Measurements from ENCODE around the gene ATP6V0E2. TPM values are rescaled to one million over a fixed set of nuclear protein-coding genes. Genes with fewer than 3 reads are reported as not detected.

The ATP6V0E2 gene
- total RNA-seq, 1 experiment from 2014 or later, result 28.8 TPM

DNA sequence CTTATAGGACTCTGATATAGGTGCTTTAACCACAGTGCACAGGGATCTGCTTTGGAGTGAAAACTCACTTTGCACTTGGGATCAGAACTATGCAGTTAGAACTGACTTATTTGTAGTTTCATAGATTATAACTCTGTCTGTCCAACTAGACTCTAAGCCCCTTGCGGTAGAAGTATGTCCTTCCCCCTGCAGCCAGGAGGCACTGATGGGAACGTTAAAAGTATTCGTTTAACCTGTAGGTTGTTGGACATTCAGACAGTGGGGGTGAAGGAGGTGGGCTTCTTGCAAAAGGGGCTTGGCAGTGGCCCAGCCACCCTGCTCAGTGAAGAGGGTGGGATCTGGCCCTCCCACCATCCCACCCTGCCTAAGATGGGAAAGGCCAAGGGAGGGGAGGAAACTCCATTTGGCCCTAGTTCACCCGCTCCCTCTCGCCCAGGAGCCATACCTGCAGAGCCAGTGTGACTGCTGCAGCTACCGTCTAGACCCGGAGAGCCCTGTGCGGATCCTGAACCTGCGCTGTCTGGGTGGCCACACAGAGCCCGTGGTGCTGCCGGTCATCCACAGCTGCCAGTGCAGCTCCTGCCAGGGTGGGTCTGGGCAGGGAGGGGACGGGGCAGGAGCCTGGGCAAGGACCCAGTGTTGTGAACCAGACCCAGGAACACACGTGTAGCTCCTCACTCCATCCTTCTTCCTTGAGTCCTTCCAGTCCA is 41.3 kb upstream of the ATP6V0E2 start:
- DNase-seq, result no peak
- CTCF ChIA-PET, result interaction anchor here (0.6 kb wide), 1 partner anchor 1233 kb away, joined by 9 read pairs; no protein-coding TSS in a partner anchor
- H3K36me3 Mint-ChIP-seq (ENCODE audit: insufficient read depth, unreplicated experiment), result no peaks in the 10 kb centered on the region
- H3K27ac Mint-ChIP-seq (ENCODE audit: unreplicated experiment), result no peak overlapping the region
- H3K4me1 Mint-ChIP-seq (ENCODE audit: low read depth, unreplicated experiment), result peaks cover under 1% of the 10 kb centered on the region
- intact Hi-C loops (cut with micrococcal nuclease; ENCODE audit: unreplicated experiment), result no loop called here
- TF ChIP-seq, protein P1, sequence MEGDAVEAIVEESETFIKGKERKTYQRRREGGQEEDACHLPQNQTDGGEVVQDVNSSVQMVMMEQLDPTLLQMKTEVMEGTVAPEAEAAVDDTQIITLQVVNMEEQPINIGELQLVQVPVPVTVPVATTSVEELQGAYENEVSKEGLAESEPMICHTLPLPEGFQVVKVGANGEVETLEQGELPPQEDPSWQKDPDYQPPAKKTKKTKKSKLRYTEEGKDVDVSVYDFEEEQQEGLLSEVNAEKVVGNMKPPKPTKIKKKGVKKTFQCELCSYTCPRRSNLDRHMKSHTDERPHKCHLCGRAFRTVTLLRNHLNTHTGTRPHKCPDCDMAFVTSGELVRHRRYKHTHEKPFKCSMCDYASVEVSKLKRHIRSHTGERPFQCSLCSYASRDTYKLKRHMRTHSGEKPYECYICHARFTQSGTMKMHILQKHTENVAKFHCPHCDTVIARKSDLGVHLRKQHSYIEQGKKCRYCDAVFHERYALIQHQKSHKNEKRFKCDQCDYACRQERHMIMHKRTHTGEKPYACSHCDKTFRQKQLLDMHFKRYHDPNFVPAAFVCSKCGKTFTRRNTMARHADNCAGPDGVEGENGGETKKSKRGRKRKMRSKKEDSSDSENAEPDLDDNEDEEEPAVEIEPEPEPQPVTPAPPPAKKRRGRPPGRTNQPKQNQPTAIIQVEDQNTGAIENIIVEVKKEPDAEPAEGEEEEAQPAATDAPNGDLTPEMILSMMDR (IDR thresholded peaks at IDR 0.05; ENCODE audit: unreplicated experiment), result no peak
- H3K4me3 Mint-ChIP-seq (ENCODE audit: low read depth, unreplicated experiment), result no peak overlapping the region
- peaks cover 96% of the 10 kb centered on the region for H3K27me3 Mint-ChIP-seq (ENCODE audit: unreplicated experiment)
- H3K9me3 Mint-ChIP-seq (ENCODE audit: low read depth, unreplicated experiment), result no peaks in the 10 kb centered on the region
- no TSS peak for BruUV-seq (replicated peaks)

DNA sequence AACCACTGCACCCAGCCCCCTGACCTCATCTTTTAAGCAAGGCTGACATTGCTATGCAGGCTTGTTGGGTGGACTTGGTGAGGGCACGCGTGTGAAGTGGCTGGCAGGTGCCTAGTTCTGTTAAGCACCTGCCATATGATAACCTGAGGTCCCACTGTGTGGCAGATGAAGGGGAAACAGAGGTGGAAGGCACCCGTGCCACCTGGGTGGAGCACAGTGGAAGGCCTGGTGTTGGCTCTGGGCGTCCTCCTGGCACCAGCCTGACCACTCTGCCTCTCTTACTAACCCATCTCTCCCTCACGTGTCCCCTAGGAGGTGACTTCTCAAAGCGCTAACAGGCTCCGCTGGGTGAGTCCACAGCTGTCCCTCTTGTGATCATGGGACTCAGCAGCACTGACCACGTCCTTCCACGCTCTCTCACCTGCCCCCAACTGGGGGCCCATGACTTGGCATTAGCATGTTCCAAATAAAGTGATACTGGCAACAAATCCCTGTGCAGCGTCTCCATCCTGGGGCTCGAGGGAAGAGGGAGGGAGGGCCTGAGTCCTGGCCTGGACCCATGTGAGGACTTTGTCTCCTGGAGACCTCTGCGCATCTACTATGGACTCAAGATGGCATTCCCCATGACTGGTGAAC is 40.2 kb upstream of the ATP6V0E2 start:
- H3K27me3 Mint-ChIP-seq (ENCODE audit: unreplicated experiment), result peaks cover 85% of the 10 kb centered on the region
- H3K27ac Mint-ChIP-seq (ENCODE audit: unreplicated experiment), result no peak overlapping the region
- peaks cover 9% of the 10 kb centered on the region for H3K36me3 Mint-ChIP-seq (ENCODE audit: insufficient read depth, unreplicated experiment)
- CTCF ChIA-PET, result no interaction called here
- TF ChIP-seq, protein P1 (IDR thresholded peaks at IDR 0.05; ENCODE audit: unreplicated experiment), result no peak
- DNase-seq, result no peak
- H3K4me3 Mint-ChIP-seq (ENCODE audit: low read depth, unreplicated experiment), result no peak overlapping the region
- no peaks in the 10 kb centered on the region for H3K9me3 Mint-ChIP-seq (ENCODE audit: low read depth, unreplicated experiment)
- no TSS peak for BruUV-seq (replicated peaks)
- peaks cover 6% of the 10 kb centered on the region for H3K4me1 Mint-ChIP-seq (ENCODE audit: low read depth, unreplicated experiment)
- intact Hi-C loops (cut with micrococcal nuclease; ENCODE audit: unreplicated experiment), result no loop called here

DNA sequence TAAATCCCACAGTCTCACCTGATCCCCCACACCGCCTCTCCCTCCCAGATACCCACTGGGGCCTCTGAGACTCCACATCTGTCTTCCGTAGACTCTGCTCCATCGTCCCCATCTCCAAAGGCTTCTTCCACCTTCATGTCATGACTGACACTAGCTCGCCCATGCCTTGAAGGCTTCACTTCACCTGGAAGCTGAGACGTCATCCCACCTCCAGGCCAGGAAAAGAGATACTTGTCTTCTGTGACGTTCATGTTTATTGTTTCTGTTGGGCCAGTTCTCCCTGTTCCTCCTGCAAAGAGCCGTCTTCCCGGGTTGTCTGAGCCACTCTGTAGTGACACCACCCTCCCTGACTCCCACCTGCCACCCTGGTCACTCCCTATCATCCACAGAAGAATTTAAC is 39.2 kb upstream of the ATP6V0E2 start:
- BruUV-seq (replicated peaks), result no TSS peak
- CTCF ChIA-PET, result no interaction called here
- peaks cover 6% of the 10 kb centered on the region for H3K4me1 Mint-ChIP-seq (ENCODE audit: low read depth, unreplicated experiment)
- no peak for DNase-seq
- H3K4me3 Mint-ChIP-seq (ENCODE audit: low read depth, unreplicated experiment), result no peak overlapping the region
- TF ChIP-seq, protein P1 (IDR thresholded peaks at IDR 0.05; ENCODE audit: unreplicated experiment), result no peak
- H3K27me3 Mint-ChIP-seq (ENCODE audit: unreplicated experiment), result peaks cover 75% of the 10 kb centered on the region
- H3K27ac Mint-ChIP-seq (ENCODE audit: unreplicated experiment), result no peak overlapping the region
- intact Hi-C loops (cut with micrococcal nuclease; ENCODE audit: unreplicated experiment), result no loop called here
- peaks cover 19% of the 10 kb centered on the region for H3K36me3 Mint-ChIP-seq (ENCODE audit: insufficient read depth, unreplicated experiment)
- H3K9me3 Mint-ChIP-seq (ENCODE audit: low read depth, unreplicated experiment), result no peaks in the 10 kb centered on the region

DNA sequence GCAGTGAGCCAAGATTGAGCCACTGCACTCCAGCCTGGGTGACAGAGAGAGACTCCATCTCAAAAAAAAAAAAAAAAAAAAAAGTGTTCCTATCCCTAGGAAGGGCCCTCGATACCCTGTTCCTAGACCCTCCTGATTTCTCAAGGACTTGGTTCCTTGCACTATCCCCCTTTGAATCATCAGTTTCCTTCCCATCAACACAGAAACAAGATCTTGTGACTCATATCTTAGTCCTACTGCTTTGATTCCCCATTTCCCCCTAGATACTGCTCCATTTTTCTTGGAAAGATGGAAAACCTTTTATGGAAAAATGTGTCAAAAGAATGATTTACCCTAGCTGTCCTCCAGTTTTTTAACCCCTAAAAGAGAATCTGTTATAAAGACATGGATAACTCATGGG is 37.3 kb upstream of the ATP6V0E2 start:
- TF ChIP-seq, protein P1 (IDR thresholded peaks at IDR 0.05; ENCODE audit: unreplicated experiment), result no peak
- Mint-ChIP-seq H3K4me1 (ENCODE audit: low read depth, unreplicated experiment) (peaks cover 6% of the 10 kb centered on the region), H3K4me3 (ENCODE audit: low read depth, unreplicated experiment) (no peak overlapping the region), H3K27ac (ENCODE audit: unreplicated experiment) (no peak overlapping the region), H3K27me3 (ENCODE audit: unreplicated experiment) (peaks cover 57% of the 10 kb centered on the region), H3K9me3 (ENCODE audit: low read depth, unreplicated experiment) (no peaks in the 10 kb centered on the region), H3K36me3 (ENCODE audit: insufficient read depth, unreplicated experiment) (peaks cover 20% of the 10 kb centered on the region)
- BruUV-seq (replicated peaks), result no TSS peak
- CTCF ChIA-PET, result no interaction called here
- intact Hi-C loops (cut with micrococcal nuclease; ENCODE audit: unreplicated experiment), result no loop called here
- DNase-seq, result no peak

Measured in Calu3 (cell line).